Smooth muscle cell (in vitro differentiated cells): Measurements from ENCODE around the gene AIMP1. TPM values are rescaled to one million over a fixed set of nuclear protein-coding genes. Genes with fewer than 3 reads are reported as not detected.
A peak's percentile ranks its signal among the peaks of the same experiment; 100 is the strongest.

Experiments
- DNase-seq: peaks from one replicate; lab custom pipeline; 2025; ENCODE audit not compliant: unreplicated experiment; lab: John Stamatoyannopoulos, UW
- H2AFZ ChIP-seq: fragments of 200-600 bp; sonication (generic); 2 replicates; pipeline ENCODE4 v1.6.0; 2016; ENCODE audit warnings: antibody characterized with exemption, low read depth, mild to moderate bottlenecking
- H3F3A ChIP-seq: fragments of 200-600 bp; sonication (generic); 2 replicates; pipeline ENCODE4 v1.6.0; 2017; ENCODE audit warnings: antibody characterized with exemption, low read depth
- H3K27ac ChIP-seq: fragments of 200-600 bp; sonication (generic); 2 replicates; pipeline ENCODE4 v1.5.1; 2016; ENCODE audit warnings: low read depth, mild to moderate bottlenecking
- H3K27me3 ChIP-seq: fragments of 200-600 bp; sonication (generic); 2 replicates; pipeline ENCODE4 v1.6.1; 2016; ENCODE audit warnings: low read depth, mild to moderate bottlenecking
- H3K36me3 ChIP-seq: fragments of 200-600 bp; sonication (generic); 2 replicates; pipeline ENCODE4 v1.5.1; 2016; ENCODE audit warnings: low read depth
- H3K4me1 ChIP-seq: fragments of 200-600 bp; sonication (generic); 2 replicates; pipeline ENCODE4 v1.5.1; 2016; ENCODE audit warnings: low read depth
- H3K4me2 ChIP-seq: fragments of 200-600 bp; sonication (generic); 2 replicates; pipeline ENCODE4 v1.6.0; 2016; ENCODE audit warnings: mild to moderate bottlenecking
- H3K4me3 ChIP-seq: fragments of 200-600 bp; sonication (generic); 2 replicates; pipeline ENCODE4 v1.5.1; 2016; ENCODE audit warnings: mild to moderate bottlenecking
- H3K79me2 ChIP-seq: fragments of 200-600 bp; sonication (generic); 2 replicates; pipeline ENCODE4 v1.6.0; 2016; ENCODE audit warnings: low read depth, mild to moderate bottlenecking
- H3K9ac ChIP-seq: fragments of 200-600 bp; sonication (generic); 2 replicates; pipeline ENCODE4 v1.6.0; 2016; ENCODE audit warnings: low read depth
- H3K9me3 ChIP-seq: fragments of 200-600 bp; sonication (generic); replicated peaks from 2 replicates; pipeline ENCODE4 v1.5.1; 2016; ENCODE audit warnings: low read depth
- H4K20me1 ChIP-seq: fragments of 200-600 bp; sonication (generic); 2 replicates; pipeline ENCODE4 v1.6.0; 2016; ENCODE audit warnings: low read depth
- WGBS: methylation state at CpG from one replicate; pipeline ENCODE4 v1.1.7; 2016; ENCODE audit warnings: low lambda C conversion rate; 5-methylcytosine and 5-hydroxymethylcytosine counted together
- polyA plus RNA-seq: library from polyadenylated mRNA; unstranded; fragments of >200 nt; fragmentation: Nextera tagmentation; extraction: Ambion mirVana; gene quantifications from 2 replicates; pipeline ENCODE4 v1.2.1, GENCODE V29; 2016
- total RNA-seq: library from RNA; depleted of rRNA; stranded (reverse); fragments of >200 nt; gene quantifications from 2 replicates; pipeline ENCODE4 v1.2.3, GENCODE V29; 2014
- TF ChIP-seq, protein P1 (sequence below): fragments of 200-600 bp; sonication (generic); IDR thresholded peaks from 2 replicates; pipeline ENCODE4 v1.5.1; 2017; ENCODE audit warnings: borderline replicate concordance, mild to moderate bottlenecking, antibody characterized with exemption; ENCODE audit not compliant: insufficient read depth, poor library complexity, severe bottlenecking

The AIMP1 gene
- total and polyA plus RNA-seq, 2 experiments from 2014 or later, result 35.1 to 58.5 TPM

DNA sequence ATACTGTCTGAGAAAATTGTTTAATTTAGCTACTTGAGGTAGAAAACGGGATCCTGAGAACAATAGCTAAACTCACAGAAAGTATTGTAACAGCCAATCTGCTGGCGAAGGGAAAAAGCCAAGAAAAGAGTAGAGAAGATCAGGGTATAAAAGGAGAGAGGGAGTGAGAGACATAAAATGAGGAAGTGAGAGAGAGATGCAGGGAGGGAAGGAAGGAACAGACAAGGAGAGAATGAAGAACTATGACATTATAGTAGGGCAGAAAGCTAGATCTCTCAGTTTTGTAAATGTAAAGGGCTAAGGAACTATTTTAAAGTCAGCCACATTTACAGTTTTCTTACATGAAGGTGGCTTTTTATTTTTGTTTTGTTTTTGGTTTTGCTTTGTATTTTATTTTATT, 53.9 kb downstream of the AIMP1 start:
- Histone ChIP-seq H3K79me2 (no peaks in the 10 kb centered on the region), H4K20me1 (no peaks in the 10 kb centered on the region), H3K9me3 (no peaks in the 10 kb centered on the region), H3K4me2 (no peak overlapping the region), H3F3A (peaks cover 6% of the 10 kb centered on the region), H3K27me3 (no peaks in the 10 kb centered on the region), H3K27ac (no peak overlapping the region), H3K9ac (no peak overlapping the region), H3K4me1 (no peaks in the 10 kb centered on the region), H3K36me3 (no peaks in the 10 kb centered on the region), H2AFZ (peak overlapping the region; percentile 89), H3K4me3 (no peak overlapping the region)
- DNase-seq, result no peak
- 81% methylated on average over 2 of the region's 2 CpGs for WGBS
- TF ChIP-seq, protein P1, sequence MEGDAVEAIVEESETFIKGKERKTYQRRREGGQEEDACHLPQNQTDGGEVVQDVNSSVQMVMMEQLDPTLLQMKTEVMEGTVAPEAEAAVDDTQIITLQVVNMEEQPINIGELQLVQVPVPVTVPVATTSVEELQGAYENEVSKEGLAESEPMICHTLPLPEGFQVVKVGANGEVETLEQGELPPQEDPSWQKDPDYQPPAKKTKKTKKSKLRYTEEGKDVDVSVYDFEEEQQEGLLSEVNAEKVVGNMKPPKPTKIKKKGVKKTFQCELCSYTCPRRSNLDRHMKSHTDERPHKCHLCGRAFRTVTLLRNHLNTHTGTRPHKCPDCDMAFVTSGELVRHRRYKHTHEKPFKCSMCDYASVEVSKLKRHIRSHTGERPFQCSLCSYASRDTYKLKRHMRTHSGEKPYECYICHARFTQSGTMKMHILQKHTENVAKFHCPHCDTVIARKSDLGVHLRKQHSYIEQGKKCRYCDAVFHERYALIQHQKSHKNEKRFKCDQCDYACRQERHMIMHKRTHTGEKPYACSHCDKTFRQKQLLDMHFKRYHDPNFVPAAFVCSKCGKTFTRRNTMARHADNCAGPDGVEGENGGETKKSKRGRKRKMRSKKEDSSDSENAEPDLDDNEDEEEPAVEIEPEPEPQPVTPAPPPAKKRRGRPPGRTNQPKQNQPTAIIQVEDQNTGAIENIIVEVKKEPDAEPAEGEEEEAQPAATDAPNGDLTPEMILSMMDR, result no peak

DNA sequence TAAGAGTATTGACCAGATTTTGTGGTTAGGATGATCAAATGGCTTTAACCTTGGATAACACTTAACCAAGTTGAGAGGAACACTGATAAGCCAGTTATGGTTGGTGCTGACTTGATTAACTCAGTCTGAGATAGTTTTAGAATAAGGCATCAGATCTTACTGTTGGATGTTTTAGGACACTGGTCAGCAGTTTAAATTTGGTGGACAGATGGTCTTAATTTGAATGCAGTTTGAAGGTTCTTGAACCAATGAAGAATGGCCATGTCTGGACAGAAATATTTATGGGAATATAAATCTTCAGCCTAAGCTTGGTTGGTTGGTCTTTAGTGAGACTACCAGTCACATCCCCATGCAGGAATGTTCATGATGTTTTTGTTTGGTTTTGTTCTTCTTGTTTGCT, 54.8 kb downstream of the AIMP1 start:
- peak overlapping the region; percentile 89 for H2AFZ ChIP-seq
- TF ChIP-seq, protein P1, result no peak
- no peak overlapping the region for H3K4me3 ChIP-seq
- H3K4me1 ChIP-seq, result no peaks in the 10 kb centered on the region
- H3F3A ChIP-seq, result peaks cover under 1% of the 10 kb centered on the region
- H4K20me1 ChIP-seq, result no peaks in the 10 kb centered on the region
- H3K9me3 ChIP-seq, result no peaks in the 10 kb centered on the region
- H3K27ac ChIP-seq, result no peak overlapping the region
- H3K4me2 ChIP-seq, result no peak overlapping the region
- H3K36me3 ChIP-seq, result no peaks in the 10 kb centered on the region
- no peaks in the 10 kb centered on the region for H3K27me3 ChIP-seq
- H3K79me2 ChIP-seq, result no peaks in the 10 kb centered on the region
- DNase-seq, result no peak
- H3K9ac ChIP-seq, result no peak overlapping the region

DNA sequence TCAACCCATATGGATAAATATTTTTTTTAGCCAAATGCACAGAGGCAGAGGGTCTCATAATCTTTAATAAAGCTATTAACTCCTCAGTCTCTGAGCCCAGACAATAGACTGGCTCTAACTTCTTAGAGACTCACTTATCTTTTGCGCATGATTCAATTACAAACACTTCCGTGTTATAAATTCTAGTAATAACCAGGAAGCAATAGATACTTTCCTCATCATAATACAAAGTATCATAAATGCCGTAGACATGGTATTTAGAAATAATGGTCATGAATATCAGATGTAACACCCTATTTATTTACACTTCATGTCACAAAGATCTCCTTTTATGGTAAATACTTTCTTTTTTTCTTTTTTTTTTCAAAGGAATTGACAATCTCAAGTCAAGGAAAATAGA, 56.7 kb downstream of the AIMP1 start:
- TF ChIP-seq, protein P1, result no peak
- DNase-seq, result no peak
- Histone ChIP-seq H3K27me3 (no peaks in the 10 kb centered on the region), H3K4me3 (no peak overlapping the region), H2AFZ (peak overlapping the region; percentile 7), H3K9me3 (no peaks in the 10 kb centered on the region), H3K4me1 (no peaks in the 10 kb centered on the region), H3K27ac (no peak overlapping the region), H3F3A (no peaks in the 10 kb centered on the region), H3K4me2 (no peak overlapping the region), H4K20me1 (no peaks in the 10 kb centered on the region), H3K9ac (no peak overlapping the region), H3K79me2 (no peaks in the 10 kb centered on the region), H3K36me3 (no peaks in the 10 kb centered on the region)
- WGBS, result 80% methylated on average over 3 of the region's 3 CpGs

DNA sequence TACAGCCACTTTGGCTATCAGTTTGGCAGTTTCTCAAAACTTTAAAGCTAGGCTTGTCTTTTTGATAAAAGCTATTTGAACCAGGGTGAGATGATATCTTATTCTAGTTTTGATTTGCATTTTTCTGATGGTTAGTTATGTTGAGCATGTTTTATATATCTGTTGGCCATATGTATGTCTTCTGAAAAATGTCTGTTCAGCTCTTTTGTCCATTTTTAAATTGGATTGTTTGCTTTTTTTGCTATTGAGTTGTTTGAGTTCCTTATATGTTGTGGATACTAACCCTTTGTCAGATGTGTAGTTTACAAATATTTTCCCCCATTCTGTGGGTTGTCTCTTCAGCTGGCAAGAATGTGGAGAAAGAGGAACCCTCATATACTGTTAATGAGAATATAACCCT, 63.8 kb downstream of the AIMP1 start:
- Histone ChIP-seq H3K4me3 (no peak overlapping the region), H3K27ac (no peak overlapping the region), H3F3A (no peaks in the 10 kb centered on the region), H3K36me3 (no peaks in the 10 kb centered on the region), H3K4me2 (no peak overlapping the region), H3K27me3 (no peaks in the 10 kb centered on the region), H4K20me1 (no peaks in the 10 kb centered on the region), H3K79me2 (no peaks in the 10 kb centered on the region), H3K9ac (no peak overlapping the region), H3K4me1 (no peaks in the 10 kb centered on the region), H2AFZ (no peak overlapping the region), H3K9me3 (no peaks in the 10 kb centered on the region)
- TF ChIP-seq, protein P1, result no peak
- DNase-seq, result no peak
